H1 (cell line): Measurements from ENCODE around the gene ASIC2. TPM values are rescaled to one million over a fixed set of nuclear protein-coding genes. Genes with fewer than 3 reads are reported as not detected.

Experiments
- CTCF ChIA-PET: fragments of 300-600 bp; sonication (Branson Sonifier 250); formaldehyde crosslinking; loops from one replicate; lab custom pipeline; 2021; ENCODE audit not compliant: partially characterized antibody; lab: Charles Lee
- POLR2A ChIA-PET: fragments of 300-600 bp; sonication (Branson Sonifier 250); formaldehyde crosslinking; loops from one replicate; lab custom pipeline; 2021; ENCODE audit warnings: inconsistent platforms; ENCODE audit not compliant: partially characterized antibody; lab: Charles Lee
- DNase-seq, 2 experiments: peaks; one replicate each; pipeline versions ENCODE4 v3.0.0 to v3.0.0-alpha.2; 2010 to 2022; ENCODE audit warnings: low spot score in 2 of 2, low read depth in 1 of 2, mixed read lengths in 1 of 2
- FAIRE-seq: peaks from 2 replicates; lab custom pipeline; 2011; peaks lifted over from hg19 to GRCh38; lab: Jason Lieb, UNC
- H2AFZ ChIP-seq: 2 replicates; pipeline ENCODE4 v1.8.1; 2012; ENCODE audit warnings: low read length, inconsistent platforms
- H2AK5ac ChIP-seq: 2 replicates; pipeline ENCODE4 v1.6.1; 2013; ENCODE audit warnings: low read depth, low read length
- H2BK120ac ChIP-seq: replicated peaks from 2 replicates; pipeline ENCODE3; 2013; ENCODE audit warnings: low read depth, low read length, inconsistent platforms
- H2BK12ac ChIP-seq: 2 replicates; pipeline ENCODE4 v1.6.1; 2013; ENCODE audit warnings: low read depth, low read length
- H2BK15ac ChIP-seq: 2 replicates; pipeline ENCODE4 v1.6.1; 2013; ENCODE audit warnings: low read length
- H2BK20ac ChIP-seq: 2 replicates; pipeline ENCODE4 v1.6.1; 2013; ENCODE audit warnings: low read length
- H2BK5ac ChIP-seq: 2 replicates; pipeline ENCODE4 v1.6.1; 2013; ENCODE audit warnings: low read depth, low read length
- H3K14ac ChIP-seq: 2 replicates; pipeline ENCODE4 v1.6.1; 2013; ENCODE audit warnings: inconsistent platforms; ENCODE audit not compliant: insufficient read length
- H3K18ac ChIP-seq: 2 replicates; pipeline ENCODE4 v1.6.1; 2013; ENCODE audit warnings: low read length; ENCODE audit errors: extremely low read depth
- H3K23ac ChIP-seq: 2 replicates; pipeline ENCODE4 v1.6.1; 2013; ENCODE audit warnings: inconsistent platforms; ENCODE audit not compliant: insufficient read length
- H3K23me2 ChIP-seq: 2 replicates; pipeline ENCODE4 v1.6.1; 2013; ENCODE audit warnings: low read depth, low read length
- H3K27ac ChIP-seq: 2 replicates; pipeline ENCODE4 v1.6.1; 2011; ENCODE audit warnings: low read depth, low read length, inconsistent platforms
- H3K27me3 ChIP-seq, 4 experiments: replicated peaks in 1 of 4; 1 replicate in 1 of 4; 2 replicates in 3 of 4; pipeline versions ENCODE4 v1.6.1 to v1.8.1; 2011 to 2013; ENCODE audit warnings: low read length in 3 of 4, mild to moderate bottlenecking in 3 of 4, inconsistent platforms in 2 of 4, mixed read lengths in 2 of 4, moderate library complexity in 1 of 4; ENCODE audit not compliant: control insufficient read depth in 3 of 4, insufficient read depth in 3 of 4; ENCODE audit errors: extremely low read depth in 1 of 4
- H3K36me3 ChIP-seq, 4 experiments: 2 replicates each; pipeline versions ENCODE4 v1.6.1 to v1.8.1; 2011 to 2013; ENCODE audit warnings: mild to moderate bottlenecking in 4 of 4, low read length in 3 of 4, moderate library complexity in 2 of 4, control low read depth in 1 of 4, inconsistent platforms in 1 of 4; ENCODE audit not compliant: insufficient read depth in 4 of 4, control insufficient read depth in 2 of 4
- H3K4ac ChIP-seq: replicated peaks from 2 replicates; pipeline ENCODE3; 2013; ENCODE audit warnings: low read length, low read depth, mixed read lengths, inconsistent platforms; ENCODE audit not compliant: insufficient read length
- H3K4me1 ChIP-seq, 4 experiments: replicated peaks in 1 of 4; 1 replicate in 1 of 4; 2 replicates in 3 of 4; pipeline versions ENCODE4 v1.6.1 to v1.8.1; 2011 to 2013; ENCODE audit warnings: low read length in 3 of 4, inconsistent platforms in 2 of 4, mixed read lengths in 1 of 4; ENCODE audit not compliant: insufficient read depth in 4 of 4, control insufficient read depth in 3 of 4
- H3K4me2 ChIP-seq, 2 experiments: 2 replicates each; pipeline versions ENCODE4 v1.6.1 to v1.8.1; 2011 to 2013; ENCODE audit warnings: low read depth in 2 of 2, low read length in 2 of 2, control low read depth in 1 of 2, inconsistent platforms in 1 of 2, mild to moderate bottlenecking in 1 of 2; ENCODE audit not compliant: insufficient read depth in 1 of 2
- H3K4me3 ChIP-seq, 4 experiments: fragments of 200-600, 300-600 bp in 1 of 4; sonication (generic), shearing (Covaris generic), sonication (Bioruptor Twin) in 1 of 4; 2 replicates each; pipeline versions ENCODE4 v1.5.1 to v1.8.1; 2011 to 2016; ENCODE audit warnings: low read length in 4 of 4, low read depth in 3 of 4, control low read depth in 2 of 4, inconsistent platforms in 2 of 4, mild to moderate bottlenecking in 2 of 4, mixed read lengths in 1 of 4, moderate library complexity in 1 of 4; ENCODE audit not compliant: insufficient read depth in 2 of 4; ENCODE audit errors: extremely low read depth in 1 of 4
- H3K56ac ChIP-seq: replicated peaks from 2 replicates; pipeline ENCODE3; 2013; ENCODE audit warnings: low read depth, mild to moderate bottlenecking, mixed read lengths, low read length, inconsistent platforms; ENCODE audit not compliant: insufficient read length
- H3K79me1 ChIP-seq: 2 replicates; pipeline ENCODE4 v1.6.1; 2013; ENCODE audit warnings: low read depth, low read length, control low read depth
- H3K79me2 ChIP-seq, 2 experiments: 2 replicates each; pipeline versions ENCODE4 v1.6.1 to v1.8.1; 2012 to 2013; ENCODE audit warnings: low read length in 2 of 2, mild to moderate bottlenecking in 2 of 2, inconsistent platforms in 1 of 2; ENCODE audit not compliant: insufficient read depth in 2 of 2, control insufficient read depth in 1 of 2
- H3K9ac ChIP-seq, 4 experiments: replicated peaks in 1 of 4; 1 replicate in 1 of 4; 2 replicates in 3 of 4; pipeline versions ENCODE4 v1.6.1 to v1.8.1; 2011 to 2013; ENCODE audit warnings: low read depth in 3 of 4, low read length in 3 of 4, control low read depth in 2 of 4, mild to moderate bottlenecking in 2 of 4, moderate library complexity in 2 of 4, inconsistent platforms in 1 of 4; ENCODE audit errors: extremely low read depth in 1 of 4
- H3K9me3 ChIP-seq, 2 experiments: 2 replicates each; pipeline versions ENCODE4 v1.6.1 to v1.8.1; 2012 to 2013; ENCODE audit warnings: mild to moderate bottlenecking in 2 of 2, moderate library complexity in 2 of 2, control low read depth in 1 of 2, inconsistent platforms in 1 of 2, low read depth in 1 of 2, low read length in 1 of 2, mixed read lengths in 1 of 2; ENCODE audit not compliant: insufficient read depth in 2 of 2
- H4K20me1 ChIP-seq, 2 experiments: replicated peaks in 1 of 2; 2 replicates each; pipeline versions ENCODE3 to v1.8.1; 2011 to 2013; ENCODE audit warnings: inconsistent platforms in 2 of 2, low read length in 2 of 2, mild to moderate bottlenecking in 1 of 2; ENCODE audit not compliant: insufficient read depth in 2 of 2, control insufficient read depth in 1 of 2
- H4K5ac ChIP-seq: 2 replicates; pipeline ENCODE4 v1.6.1; 2013; ENCODE audit warnings: low read length, low read depth, mixed read lengths, inconsistent platforms; ENCODE audit not compliant: insufficient read length
- H4K8ac ChIP-seq: 2 replicates; pipeline ENCODE4 v1.8.0; 2013; ENCODE audit warnings: mild to moderate bottlenecking, moderate library complexity, low read length, inconsistent platforms; ENCODE audit not compliant: insufficient read depth; ENCODE audit errors: extremely low read depth
- H4K91ac ChIP-seq: replicated peaks from 2 replicates; pipeline ENCODE3; 2013; ENCODE audit warnings: low read length, mixed read lengths, inconsistent platforms; ENCODE audit not compliant: insufficient read length
- BACH1 ChIP-seq: IDR thresholded peaks from 2 replicates; pipeline ENCODE4 v1.6.1; 2012; ENCODE audit warnings: low read length, improper control_type of control experiment
- BRCA1 ChIP-seq: IDR thresholded peaks from 2 replicates; pipeline ENCODE4 v1.6.1; 2012; ENCODE audit warnings: low read depth, low read length, improper control_type of control experiment
- CBX8 ChIP-seq: fragments of 300-800, 300-1000 bp; sonication (generic); IDR thresholded peaks from 2 replicates; pipeline ENCODE4 v1.7.1; 2016; ENCODE audit warnings: low read depth, low read length, borderline replicate concordance
- MAFK ChIP-seq: IDR thresholded peaks from 2 replicates; pipeline ENCODE4 v1.6.1; 2012; ENCODE audit warnings: low read depth, mild to moderate bottlenecking, improper control_type of control experiment, low read length
- SIN3A ChIP-seq, 2 experiments: IDR thresholded peaks in 1 of 2; conservative IDR thresholded peaks in 1 of 2; 2 replicates each; pipeline ENCODE4 v1.6.1; 2011 to 2012; ENCODE audit warnings: low read length in 2 of 2, improper control_type of control experiment in 1 of 2, low read depth in 1 of 2, mild to moderate bottlenecking in 1 of 2
- SRF ChIP-seq: IDR thresholded peaks from 2 replicates; pipeline ENCODE4 v1.6.1; 2011; ENCODE audit warnings: mild to moderate bottlenecking, low read depth, low read length, moderate library complexity
- WGBS, 2 experiments: shearing (Covaris generic) in 1 of 2; methylation state at CpG; one replicate each; pipeline versions ENCODE4 v1.1.6 to v1.1.7; 2013 to 2015; ENCODE audit warnings: low lambda C conversion rate in 2 of 2, mixed read lengths in 2 of 2, inconsistent platforms in 1 of 2, low coverage in 1 of 2, missing lambda C conversion rate in 1 of 2; ENCODE audit not compliant: insufficient replicate concordance in 2 of 2, insufficient coverage in 1 of 2, insufficient read length in 1 of 2; ENCODE audit errors: extremely low coverage in 1 of 2, missing lambda C conversion rate in 1 of 2; 5-methylcytosine and 5-hydroxymethylcytosine counted together
- polyA plus RNA-seq, 7 experiments: library from polyadenylated mRNA; depleted of rRNA in 3 of 7; stranded (reverse) in 5 of 7; unstranded in 2 of 7; fragments of >200 nt in 5 of 7; fragments of 200-250 nt in 2 of 7; gene quantifications; 1 replicate in 5 of 7; 2 replicates in 1 of 7; 4 replicates in 1 of 7; pipeline versions ENCODE4 v1.2.1 to v1.2.3, GENCODE V29; 2011 to 2013; ENCODE audit warnings: missing spikeins in 2 of 7, mixed read lengths in 2 of 7
- total RNA-seq: library from RNA; stranded (reverse); fragmentation: NEBNext Ultra II Directional; extraction: Animal tissue kit (Norgen Biotek cat#: 25700); gene quantifications from 2 replicates; pipeline ENCODE4 v1.2.1, GENCODE V29; 2021

ASIC2 gene
- total and polyA plus RNA-seq, 2 of the 8 experiments (the other 6 are each of a cell fraction or from before 2014, with no cell fraction given), result 0.86 to 1.2 TPM

GRCh38 chr17:33338242-33338641 is 45.1 kb upstream of the ASIC2 start:
- TF ChIP-seq MAFK (no peak), CBX8 (no peak), SRF (no peak), SIN3A (conservative IDR thresholded peaks at IDR 0.05 in 1 of 2, IDR thresholded peaks at IDR 0.05 in 1 of 2; ENCODE audit: low read depth in 1 of 2, low read length in 2 of 2) (no peak), BRCA1 (no peak), BACH1 (no peak)
- Histone ChIP-seq H3K14ac (no peak overlapping the region), H2BK5ac (no peak overlapping the region), H3K56ac (no peak overlapping the region), H4K91ac (no peak overlapping the region), H3K27ac (no peak overlapping the region), H3K4me3 (no peak overlapping the region), H2BK20ac (no peak overlapping the region), H3K36me3 (no peaks in the 10 kb centered on the region), H3K27me3 (peaks cover 0 to 9% (median 6%) of the 10 kb centered on the region in 4 experiments; a peak in 4 of 7 replicates), H4K20me1 (no peaks in the 10 kb centered on the region), H2AK5ac (no peak overlapping the region), H2AFZ (no peak overlapping the region), H3K23ac (no peak overlapping the region), H3K79me1 (no peaks in the 10 kb centered on the region), H4K8ac (no peak overlapping the region), H2BK120ac (no peak overlapping the region), H3K9me3 (no peaks in the 10 kb centered on the region), H3K4ac (no peak overlapping the region), H3K79me2 (no peaks in the 10 kb centered on the region), H3K9ac (no peak overlapping the region), H2BK15ac (no peak overlapping the region), H4K5ac (no peak overlapping the region), H3K18ac (no peak overlapping the region), H3K23me2 (no peaks in the 10 kb centered on the region), H3K4me2 (no peak overlapping the region), H3K4me1 (peaks cover 0 to 7% (median 2%) of the 10 kb centered on the region in 4 experiments; a peak in 5 of 7 replicates), H2BK12ac (no peak overlapping the region)
- CTCF ChIA-PET, result no interaction called here
- FAIRE-seq (no peak), DNase-seq (no peak)
- 67% methylated on average over 4 of the region's 4 CpGs; no CpG with 5 or more reads in 1 of the 2 experiments for WGBS, 2 experiments
- POLR2A ChIA-PET, result no interaction called here
